Activated CD8-positive, alpha-beta memory T cell treated with anti-CD3 and anti-CD28 coated beads, Interleukin-2, amount 10 ng/mL, durations not matched to agents 7 days and 5 days (primary cell): ENCODE results near the gene SLC4A8. TPM values are rescaled to one million over a fixed set of nuclear protein-coding genes. Genes with fewer than 3 reads are reported as not detected.
"Not testable (repeated sequence)": the region's sequence is repeated elsewhere in the genome, so short reads cannot be mapped to it uniquely, and the experiment has no call there.

Experiments used
- ATAC-seq: fragments of 150-1000 bp; cut with Tn5 transposase; one replicate; pipeline ENCODE4 v1.10.0; 2021; ENCODE audit warnings: moderate library complexity
- CTCF ChIA-PET: fragments of 350-600 bp; sonication (Branson Sonifier 250); formaldehyde crosslinking; loops from one replicate; lab custom pipeline; 2021; ENCODE audit warnings: antibody characterized with exemption; lab: Charles Lee
- DNase-seq: peaks from one replicate; pipeline ENCODE4 v3.0.0-alpha.2; 2020
- H3K27ac Mint-ChIP-seq: one replicate; pipeline ENCODE4 v1.8.0; 2021; ENCODE audit warnings: mild to moderate bottlenecking, mixed read lengths
- H3K27me3 Mint-ChIP-seq: one replicate; pipeline ENCODE4 v1.8.0; 2021; ENCODE audit warnings: mixed read lengths
- H3K36me3 Mint-ChIP-seq: one replicate; pipeline ENCODE4 v1.8.0; 2021; ENCODE audit warnings: mild to moderate bottlenecking, mixed read lengths
- H3K4me1 Mint-ChIP-seq: one replicate; pipeline ENCODE4 v1.8.0; 2021; ENCODE audit warnings: mixed read lengths
- H3K4me3 Mint-ChIP-seq: one replicate; pipeline ENCODE4 v1.8.0; 2021; ENCODE audit warnings: mild to moderate bottlenecking, moderate library complexity, mixed read lengths
- H3K9me3 Mint-ChIP-seq: one replicate; pipeline ENCODE4 v1.8.0; 2022; ENCODE audit warnings: low read depth, mixed read lengths
- total RNA-seq, 2 experiments: library from RNA; stranded (reverse); gene quantifications; one replicate each; pipeline ENCODE4 v1.2.3, GENCODE V29; 2021

The SLC4A8 gene
- total RNA-seq, 2 experiments from 2014 or later: 9.1 to 9.2 TPM

DNA sequence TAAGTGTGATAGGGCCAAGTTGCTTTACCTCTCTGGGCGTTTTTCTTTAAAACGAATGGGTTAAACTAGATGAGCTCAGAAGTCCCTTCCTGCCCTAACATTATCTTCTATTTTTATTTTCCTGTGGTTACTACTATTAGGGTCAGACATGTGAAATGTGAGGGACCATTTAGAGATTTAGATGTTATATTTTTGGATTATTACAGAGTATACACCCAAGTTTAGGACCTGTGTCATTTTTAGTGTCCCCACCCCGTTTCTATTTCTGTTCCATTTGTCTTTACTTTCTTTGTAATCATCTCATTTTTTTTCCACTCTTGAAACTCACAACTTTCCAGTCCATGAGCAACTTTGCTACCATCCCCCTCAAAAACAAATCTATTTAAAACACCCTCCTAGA is 56.3 kb downstream of the SLC4A8 start:
- no peaks in the 10 kb centered on the region for H3K27me3 Mint-ChIP-seq
- H3K4me3 Mint-ChIP-seq: no peak overlapping the region
- H3K9me3 Mint-ChIP-seq: no peaks in the 10 kb centered on the region
- no peak for ATAC-seq
- peaks cover 3% of the 10 kb centered on the region for H3K36me3 Mint-ChIP-seq
- CTCF ChIA-PET: interaction anchor here (0.7 to 1.0 kb wide), 2 partner anchors 8 to 108 kb away, joined by 3 read pairs; no protein-coding TSS in a partner anchor
- DNase-seq: no peak
- H3K27ac Mint-ChIP-seq: peak overlapping the region; percentile 47
- H3K4me1 Mint-ChIP-seq: peaks cover 39% of the 10 kb centered on the region

DNA sequence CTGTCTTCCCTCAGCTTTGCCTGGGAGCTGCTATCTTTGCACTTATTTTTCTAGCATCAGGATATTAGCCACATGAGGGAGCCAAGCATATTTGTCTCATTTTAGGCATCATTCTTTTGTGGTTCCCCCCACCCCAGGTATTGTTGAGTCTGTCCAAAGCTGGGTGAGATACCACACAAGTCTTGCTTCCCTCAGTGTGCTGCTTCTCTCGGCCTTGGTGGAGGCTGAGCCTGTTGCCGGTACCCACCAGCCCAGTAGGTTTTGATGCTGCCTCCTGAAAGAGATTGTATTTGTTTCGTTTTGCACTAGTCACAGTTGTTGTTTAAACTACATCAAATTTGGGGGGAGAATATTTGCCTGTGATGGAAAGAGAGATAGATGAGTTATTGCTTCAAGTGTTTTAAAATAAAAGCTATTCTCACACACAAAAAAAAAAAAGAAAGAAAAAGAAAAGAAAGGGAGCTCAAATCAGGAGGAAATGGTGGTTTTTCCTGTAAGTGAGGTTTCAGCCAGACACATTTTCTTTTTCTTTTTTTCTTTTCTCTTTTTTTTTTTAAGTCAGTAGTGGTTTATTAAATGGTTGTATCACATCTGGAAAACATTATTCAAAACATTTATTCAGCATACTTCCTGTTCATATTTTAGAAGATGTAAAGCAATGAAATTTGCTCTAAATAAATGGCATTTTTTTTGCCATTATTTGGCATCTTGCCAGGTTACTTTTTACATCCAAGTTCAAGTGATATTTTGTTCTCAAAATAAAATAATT is 58.5 kb downstream of the SLC4A8 start:
- ATAC-seq (peak; percentile 92), DNase-seq (peak; percentile 78)
- peak overlapping the region; percentile 69 for H3K4me3 Mint-ChIP-seq
- CTCF ChIA-PET: interaction anchor here (0.8 to 1.9 kb wide), 8 partner anchors 14 to 542 kb away, joined by 3 to 14 read pairs (median 4); partner anchors contain the start of gene SLC4A8
- peak overlapping the region; percentile 93 for H3K27ac Mint-ChIP-seq
- no peaks in the 10 kb centered on the region for H3K9me3 Mint-ChIP-seq
- H3K36me3 Mint-ChIP-seq: peaks cover 3% of the 10 kb centered on the region
- H3K27me3 Mint-ChIP-seq: no peaks in the 10 kb centered on the region
- H3K4me1 Mint-ChIP-seq: peaks cover 39% of the 10 kb centered on the region

DNA sequence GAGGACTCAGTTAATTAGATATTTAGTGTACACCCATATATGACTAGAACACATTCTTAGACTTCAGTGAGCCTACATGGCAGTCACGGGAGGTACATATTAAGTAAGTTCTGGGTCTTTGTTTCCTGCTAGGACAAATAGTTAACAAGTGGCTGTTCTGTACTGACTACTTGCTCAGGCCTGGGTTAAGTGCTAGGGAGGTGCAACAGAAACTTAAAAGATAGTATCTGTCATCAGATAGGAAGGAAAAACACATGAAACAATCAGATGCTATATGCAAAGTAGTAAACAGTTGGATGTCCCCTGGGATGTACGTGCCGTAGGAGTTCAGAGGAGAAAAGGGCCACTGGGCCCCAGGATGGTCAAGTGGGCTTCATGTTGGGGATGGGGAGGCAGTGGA is 59.5 kb downstream of the SLC4A8 start:
- CTCF ChIA-PET: interaction anchor here (0.9 to 1.9 kb wide), 2 partner anchors 15 to 25 kb away, joined by 3 to 6 read pairs; no protein-coding TSS in a partner anchor
- DNase-seq (no peak), ATAC-seq (no peak)
- peak overlapping the region; percentile 66 for H3K27ac Mint-ChIP-seq
- peaks cover 39% of the 10 kb centered on the region for H3K4me1 Mint-ChIP-seq
- H3K4me3 Mint-ChIP-seq: no peak overlapping the region
- no peaks in the 10 kb centered on the region for H3K27me3 Mint-ChIP-seq
- H3K9me3 Mint-ChIP-seq: no peaks in the 10 kb centered on the region
- peaks cover 3% of the 10 kb centered on the region for H3K36me3 Mint-ChIP-seq

DNA sequence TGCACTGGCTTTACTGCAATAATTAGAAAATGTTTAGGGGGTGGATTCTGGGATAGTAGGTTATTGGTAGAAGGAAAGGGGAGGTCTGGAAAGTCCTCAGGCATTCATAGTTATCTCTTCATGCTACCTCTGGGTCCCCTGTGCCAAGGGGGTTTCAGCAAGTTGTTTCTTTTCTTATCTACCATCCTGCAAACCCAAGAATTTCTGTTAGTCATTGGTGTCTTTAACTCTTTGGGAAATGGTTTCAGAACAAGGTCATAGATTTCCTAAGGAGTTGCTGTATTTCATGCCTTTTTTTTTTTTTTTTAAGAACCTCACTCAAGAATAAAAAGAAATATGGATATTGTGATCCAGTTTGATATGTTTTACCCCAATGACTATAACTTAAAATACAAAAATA is 63.6 kb downstream of the SLC4A8 start:
- Mint-ChIP-seq H3K36me3 (peaks cover 2% of the 10 kb centered on the region), H3K4me3 (no peak overlapping the region), H3K27ac (no peak overlapping the region), H3K9me3 (no peaks in the 10 kb centered on the region), H3K4me1 (peaks cover 15% of the 10 kb centered on the region), H3K27me3 (no peaks in the 10 kb centered on the region)
- CTCF ChIA-PET: no interaction called here
- ATAC-seq (no peak), DNase-seq (no peak)

DNA sequence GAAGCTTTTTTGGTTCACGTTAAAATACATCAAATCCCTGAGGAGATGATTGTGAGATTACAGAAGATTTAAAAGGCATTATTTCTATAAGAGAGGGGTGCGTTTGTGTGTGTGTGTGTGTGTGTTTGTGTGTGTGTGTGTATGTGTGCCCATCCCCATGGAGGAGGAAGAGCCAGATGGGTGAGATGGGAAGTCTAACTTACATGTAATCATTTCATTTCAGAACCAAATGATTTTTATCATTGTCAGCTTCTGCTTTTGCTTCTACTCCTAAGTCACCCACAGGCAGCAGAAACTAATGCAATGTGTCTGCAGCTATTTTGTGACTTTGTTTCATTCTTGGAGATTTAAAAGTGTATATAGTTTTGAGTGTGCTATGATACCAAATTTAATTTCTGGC is 68.7 kb downstream of the SLC4A8 start:
- DNase-seq: no peak
- ATAC-seq: no peak
- no peaks in the 10 kb centered on the region for H3K27me3 Mint-ChIP-seq
- no peak overlapping the region for H3K4me3 Mint-ChIP-seq
- no peaks in the 10 kb centered on the region for H3K4me1 Mint-ChIP-seq
- CTCF ChIA-PET: no interaction called here
- peaks cover 2% of the 10 kb centered on the region for H3K36me3 Mint-ChIP-seq
- no peaks in the 10 kb centered on the region for H3K9me3 Mint-ChIP-seq
- H3K27ac Mint-ChIP-seq: no peak overlapping the region

DNA sequence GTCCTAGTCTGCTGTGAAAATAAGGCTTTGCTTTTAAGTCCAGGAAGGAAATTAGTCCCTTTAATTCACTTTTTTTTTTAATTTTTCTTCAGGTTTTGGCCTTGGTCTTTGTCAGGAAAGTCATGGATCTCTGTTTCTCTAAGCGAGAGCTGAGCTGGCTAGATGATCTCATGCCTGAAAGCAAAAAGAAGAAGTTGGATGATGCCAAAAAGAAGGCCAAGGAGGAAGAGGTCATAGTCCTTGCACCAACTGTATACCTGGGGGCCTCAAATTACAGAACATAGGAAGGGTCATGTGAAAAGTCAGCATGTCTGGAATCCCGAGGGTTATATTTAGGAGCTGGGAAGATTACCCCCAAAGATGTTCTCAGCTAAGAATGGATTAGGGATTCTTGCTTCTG is 72.3 kb downstream of the SLC4A8 start:
- no peaks in the 10 kb centered on the region for H3K4me1 Mint-ChIP-seq
- H3K27me3 Mint-ChIP-seq: no peaks in the 10 kb centered on the region
- CTCF ChIA-PET: interaction anchor here (1.1 to 1.9 kb wide), 2 partner anchors 35 to 216 kb away, joined by 3 to 7 read pairs; no protein-coding TSS in a partner anchor
- ATAC-seq (no peak), DNase-seq (no peak)
- no peak overlapping the region for H3K4me3 Mint-ChIP-seq
- H3K27ac Mint-ChIP-seq: no peak overlapping the region
- no peaks in the 10 kb centered on the region for H3K9me3 Mint-ChIP-seq
- H3K36me3 Mint-ChIP-seq: no peaks in the 10 kb centered on the region

DNA sequence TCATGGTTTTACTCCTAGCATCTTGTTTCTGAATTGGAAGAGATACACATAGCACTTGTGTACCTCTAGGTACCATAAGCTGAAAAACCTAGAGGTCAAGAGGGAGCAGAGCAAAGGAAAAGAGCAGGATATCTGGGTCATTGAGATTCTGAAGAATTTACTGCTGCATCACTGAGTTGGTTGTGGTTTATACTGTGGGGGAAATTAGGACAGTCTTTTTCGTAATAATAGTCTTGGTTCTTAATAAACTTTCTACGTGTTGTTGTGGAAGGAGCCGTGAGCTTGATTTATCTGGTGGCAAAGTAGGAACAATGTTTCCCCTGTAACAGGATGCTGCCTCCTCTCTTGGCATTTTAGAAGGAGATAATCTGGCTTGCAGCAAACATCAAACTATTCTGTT is 80.2 kb downstream of the SLC4A8 start:
- Mint-ChIP-seq H3K27ac (no peak overlapping the region), H3K4me3 (no peak overlapping the region), H3K36me3 (no peaks in the 10 kb centered on the region), H3K4me1 (no peaks in the 10 kb centered on the region), H3K9me3 (no peaks in the 10 kb centered on the region), H3K27me3 (no peaks in the 10 kb centered on the region)
- CTCF ChIA-PET: no interaction called here
- no peak for ATAC-seq
- no peak for DNase-seq

DNA sequence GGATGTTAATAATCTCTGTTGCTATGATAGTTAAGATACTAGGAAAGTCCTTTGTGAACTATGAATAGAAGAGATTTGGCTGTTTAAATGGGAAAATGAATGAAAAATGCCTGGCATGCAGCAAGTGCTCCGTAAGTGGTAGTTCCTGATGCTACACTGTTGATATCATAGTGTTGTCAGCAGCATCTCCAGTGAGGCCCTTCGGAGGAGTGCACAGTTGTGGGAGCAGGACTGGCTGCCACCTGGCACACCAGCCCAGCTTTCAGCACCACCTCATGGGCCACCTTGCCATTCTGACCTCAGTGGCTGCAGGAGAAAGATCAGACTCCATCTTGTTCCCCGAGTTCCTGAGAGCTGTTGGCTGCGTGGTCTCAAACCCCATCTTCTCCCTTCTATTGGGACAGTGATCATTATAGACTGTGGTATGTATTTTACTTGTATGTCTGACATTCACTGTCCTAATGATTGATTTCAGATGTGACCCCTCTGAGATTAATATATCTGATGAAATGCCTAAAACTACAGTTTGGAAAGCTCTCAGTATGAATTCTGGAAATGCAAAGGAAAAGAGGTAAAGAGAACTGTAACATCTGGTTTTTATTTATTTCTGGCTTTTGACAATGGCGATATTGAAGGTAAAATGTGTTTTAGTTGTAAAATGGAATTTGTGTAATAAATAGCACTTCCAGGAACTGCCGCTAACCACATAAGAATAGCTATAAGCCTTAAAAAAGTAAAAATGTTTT is 80.9 kb downstream of the SLC4A8 start:
- H3K4me1 Mint-ChIP-seq: no peaks in the 10 kb centered on the region
- H3K4me3 Mint-ChIP-seq: no peak overlapping the region
- DNase-seq (no peak), ATAC-seq (no peak)
- H3K27me3 Mint-ChIP-seq: no peaks in the 10 kb centered on the region
- CTCF ChIA-PET: no interaction called here
- H3K9me3 Mint-ChIP-seq: no peaks in the 10 kb centered on the region
- no peak overlapping the region for H3K27ac Mint-ChIP-seq
- no peaks in the 10 kb centered on the region for H3K36me3 Mint-ChIP-seq

DNA sequence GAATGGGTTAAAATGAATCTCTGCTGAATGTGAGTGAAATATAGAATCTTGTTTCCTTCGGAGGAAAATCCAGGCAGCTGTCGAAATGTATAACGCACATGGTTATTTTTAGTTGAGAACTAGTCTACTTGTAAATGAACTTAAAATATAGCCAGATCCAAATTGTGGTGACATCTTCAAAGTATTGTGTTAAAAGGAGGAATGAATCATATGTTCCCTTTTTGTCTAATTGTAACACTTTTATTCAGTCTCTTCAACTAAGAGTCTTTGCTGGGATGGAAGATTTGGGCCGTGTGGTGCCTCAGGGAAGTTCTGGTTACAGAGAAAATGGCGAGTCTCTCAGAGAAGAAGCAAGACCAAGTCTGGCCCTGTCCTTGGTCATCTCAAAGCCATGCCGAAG is 82.5 kb downstream of the SLC4A8 start:
- Mint-ChIP-seq H3K27ac (no peak overlapping the region), H3K36me3 (no peaks in the 10 kb centered on the region), H3K27me3 (no peaks in the 10 kb centered on the region), H3K9me3 (no peaks in the 10 kb centered on the region), H3K4me3 (no peak overlapping the region), H3K4me1 (no peaks in the 10 kb centered on the region)
- CTCF ChIA-PET: no interaction called here
- DNase-seq (no peak), ATAC-seq (no peak)

DNA sequence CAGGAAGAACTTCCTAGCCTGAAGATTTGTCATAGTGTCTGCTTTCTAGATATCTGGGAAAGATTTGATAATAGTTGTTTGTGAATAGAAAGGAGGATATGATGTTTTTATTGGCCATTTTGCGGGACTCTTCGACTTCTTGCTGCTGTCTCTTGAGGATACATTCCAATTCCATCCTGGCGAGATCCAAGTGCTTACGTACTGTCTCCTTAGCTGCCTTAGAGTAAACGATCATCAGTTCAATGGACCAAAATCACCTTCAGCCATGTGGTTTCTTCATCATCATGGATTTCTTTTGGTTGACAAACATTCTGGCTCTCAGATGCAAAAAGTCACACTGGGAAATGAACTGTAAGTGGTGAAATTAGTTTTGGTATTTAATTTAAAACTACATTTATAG is 83.7 kb downstream of the SLC4A8 start:
- no peaks in the 10 kb centered on the region for H3K27me3 Mint-ChIP-seq
- ATAC-seq (no peak), DNase-seq (no peak)
- no peaks in the 10 kb centered on the region for H3K36me3 Mint-ChIP-seq
- no peak overlapping the region for H3K27ac Mint-ChIP-seq
- no peak overlapping the region for H3K4me3 Mint-ChIP-seq
- CTCF ChIA-PET: no interaction called here
- H3K4me1 Mint-ChIP-seq: peaks cover 7% of the 10 kb centered on the region
- H3K9me3 Mint-ChIP-seq: no peaks in the 10 kb centered on the region

DNA sequence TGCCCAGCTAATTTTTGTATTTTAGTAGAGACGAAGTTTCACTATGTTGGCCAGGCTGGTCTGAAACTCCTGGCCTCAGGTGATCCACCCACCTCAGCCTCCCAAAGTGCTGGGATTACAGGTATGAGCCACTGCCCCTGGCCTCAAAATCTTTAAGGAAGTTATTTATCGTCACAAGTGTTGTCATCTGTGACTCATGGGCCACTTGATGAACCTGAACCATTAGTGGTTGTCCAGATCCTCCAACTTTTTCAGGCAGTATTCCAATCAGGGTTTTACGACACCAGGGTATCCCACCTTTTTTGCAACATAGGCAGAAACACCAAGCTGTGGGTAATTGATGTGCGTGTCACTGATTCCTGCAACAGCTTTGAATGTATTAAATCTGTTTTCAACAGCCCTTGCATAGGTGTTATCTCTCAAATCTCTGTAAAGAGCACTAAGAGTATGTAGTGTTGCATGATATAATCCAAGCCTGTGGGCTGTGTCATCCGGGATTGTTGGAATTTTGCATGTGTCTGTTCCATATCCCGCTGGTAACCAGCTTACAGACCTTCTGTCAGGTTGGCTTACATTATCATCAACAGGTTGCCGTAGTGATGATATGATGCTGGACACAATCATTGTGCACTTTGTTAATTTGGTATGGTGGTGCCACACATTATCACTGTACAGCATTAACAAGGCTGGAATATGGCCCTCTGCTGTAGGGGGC is 87.1 kb downstream of the SLC4A8 start:
- CTCF ChIA-PET: interaction anchor here (0.9 to 1.8 kb wide), 2 partner anchors 12 to 20 kb away, joined by 5 to 8 read pairs; no protein-coding TSS in a partner anchor
- H3K27me3 Mint-ChIP-seq: no peaks in the 10 kb centered on the region

DNA sequence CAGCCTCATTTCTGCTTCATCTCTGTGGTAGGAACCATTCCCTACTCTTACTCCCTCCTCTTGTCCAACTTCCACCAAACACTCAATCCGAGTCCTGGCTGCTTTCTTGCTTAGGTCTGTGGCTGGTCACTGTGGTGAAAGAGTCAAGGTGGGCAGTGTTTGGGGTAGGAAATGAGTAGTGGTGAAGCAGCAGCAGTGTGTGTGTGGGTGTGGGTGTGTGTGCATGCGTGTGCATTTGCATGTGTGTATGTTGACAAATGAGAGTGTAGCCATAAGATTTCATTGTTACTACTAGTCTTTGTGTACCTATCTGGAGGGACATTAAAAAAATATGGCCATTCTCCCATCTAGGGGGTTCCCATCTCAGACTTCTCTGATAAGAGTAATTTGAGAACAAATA is 87.8 kb downstream of the SLC4A8 start:
- Mint-ChIP-seq H3K36me3 (no peaks in the 10 kb centered on the region), H3K9me3 (no peaks in the 10 kb centered on the region), H3K27ac (no peak overlapping the region), H3K27me3 (no peaks in the 10 kb centered on the region), H3K4me1 (peaks cover 7% of the 10 kb centered on the region), H3K4me3 (no peak overlapping the region)
- ATAC-seq (no peak), DNase-seq (no peak)
- CTCF ChIA-PET: interaction anchor here (1.8 kb wide), 1 partner anchor 11 kb away, joined by 8 read pairs; no protein-coding TSS in a partner anchor

More for the DNA sequence above, 87.1 kb downstream of the SLC4A8 start:
- ATAC-seq (no peak), DNase-seq (no peak)
- H3K36me3 Mint-ChIP-seq: no peaks in the 10 kb centered on the region
- peaks cover 7% of the 10 kb centered on the region for H3K4me1 Mint-ChIP-seq
- no peak overlapping the region for H3K4me3 Mint-ChIP-seq
- no peak overlapping the region for H3K27ac Mint-ChIP-seq
- H3K9me3 Mint-ChIP-seq: no peaks in the 10 kb centered on the region

DNA sequence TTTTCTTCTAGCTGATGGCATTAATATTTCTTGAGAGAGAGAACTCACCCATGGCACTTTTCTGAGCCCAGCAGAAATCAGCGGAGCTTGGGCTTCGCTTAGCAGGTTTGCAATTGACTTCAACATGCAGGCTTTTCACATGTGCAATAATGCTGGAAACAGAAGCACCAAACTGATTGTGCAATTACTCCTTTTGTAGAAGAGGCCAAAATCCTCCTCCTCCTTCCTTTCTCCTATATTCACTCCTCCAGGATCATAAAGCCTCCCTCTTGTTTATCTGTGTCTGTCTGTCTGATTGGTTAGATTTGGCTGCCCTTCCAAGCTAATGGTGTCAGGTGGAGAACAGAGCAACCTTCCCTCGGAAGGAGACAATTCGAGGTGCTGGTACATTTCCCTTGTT is 90.4 kb downstream of the SLC4A8 start:
- CTCF ChIA-PET, H3K27ac Mint-ChIP-seq, H3K36me3 Mint-ChIP-seq, H3K9me3 Mint-ChIP-seq, H3K27me3 Mint-ChIP-seq, DNase-seq, H3K4me3 Mint-ChIP-seq, H3K4me1 Mint-ChIP-seq, ATAC-seq: not testable (repeated sequence)
